GM19023 (cell line): ENCODE data around the gene F12.
A peak's percentile ranks its signal among the peaks of the same experiment; 100 is the strongest.
"Not testable (repeated sequence)": the region's sequence is repeated elsewhere in the genome, so short reads cannot be mapped to it uniquely, and the experiment has no call there.

Experiments used
- ATAC-seq: cut with Tn5 transposase; IDR thresholded peaks from one replicate; pipeline ENCODE4 v1.9.1; 2021; ENCODE audit warnings: mild to moderate bottlenecking, moderate library complexity; ENCODE audit not compliant: unreplicated experiment

The F12 gene

GRCh38 chr5:177370488-177371119 is 38.8 kb downstream of the F12 start:
- no peak for ATAC-seq

- ATAC-seq, result no peak
Observed at GRCh38 chr5:177369645-177370440, 39.5 kb downstream of the F12 start.

- no peak for ATAC-seq
Observed at GRCh38 chr5:177368869-177369644, 40.3 kb downstream of the F12 start.

GRCh38 chr5:177367981-177368868 is 41.1 kb downstream of the F12 start:
- ATAC-seq, result no peak

- no peak for ATAC-seq
Observed at GRCh38 chr5:177367323-177367848, 42.0 kb downstream of the F12 start.

- no peak for ATAC-seq
Observed at GRCh38 chr5:177366528-177367322, 42.6 kb downstream of the F12 start.

GRCh38 chr5:177365845-177366527 is 43.4 kb downstream of the F12 start:
- no peak for ATAC-seq

- peak; percentile 24 for ATAC-seq
Observed at GRCh38 chr5:177364159-177364962, 45.0 kb downstream of the F12 start.

- ATAC-seq, result no peak
Observed at GRCh38 chr5:177363565-177363964, 45.8 kb downstream of the F12 start.

GRCh38 chr5:177362610-177363507 is 46.5 kb downstream of the F12 start:
- ATAC-seq, result peak; percentile 36

GRCh38 chr5:177362292-177362609 is 47.1 kb downstream of the F12 start:
- no peak for ATAC-seq

GRCh38 chr5:177361418-177362291 is 47.7 kb downstream of the F12 start:
- no peak for ATAC-seq

GRCh38 chr5:177360740-177361139 is 48.6 kb downstream of the F12 start:
- not testable (repeated sequence) for ATAC-seq

GRCh38 chr5:177359860-177360259 is 49.5 kb downstream of the F12 start:
- no peak for ATAC-seq

- no peak for ATAC-seq
Observed at GRCh38 chr5:177359451-177359851, 49.9 kb downstream of the F12 start.

GRCh38 chr5:177358370-177358819 is 51.0 kb downstream of the F12 start:
- peak; percentile 1 for ATAC-seq
